ENCODE measurements around the gene U2AF2.

U2AF2 gene

DNA sequence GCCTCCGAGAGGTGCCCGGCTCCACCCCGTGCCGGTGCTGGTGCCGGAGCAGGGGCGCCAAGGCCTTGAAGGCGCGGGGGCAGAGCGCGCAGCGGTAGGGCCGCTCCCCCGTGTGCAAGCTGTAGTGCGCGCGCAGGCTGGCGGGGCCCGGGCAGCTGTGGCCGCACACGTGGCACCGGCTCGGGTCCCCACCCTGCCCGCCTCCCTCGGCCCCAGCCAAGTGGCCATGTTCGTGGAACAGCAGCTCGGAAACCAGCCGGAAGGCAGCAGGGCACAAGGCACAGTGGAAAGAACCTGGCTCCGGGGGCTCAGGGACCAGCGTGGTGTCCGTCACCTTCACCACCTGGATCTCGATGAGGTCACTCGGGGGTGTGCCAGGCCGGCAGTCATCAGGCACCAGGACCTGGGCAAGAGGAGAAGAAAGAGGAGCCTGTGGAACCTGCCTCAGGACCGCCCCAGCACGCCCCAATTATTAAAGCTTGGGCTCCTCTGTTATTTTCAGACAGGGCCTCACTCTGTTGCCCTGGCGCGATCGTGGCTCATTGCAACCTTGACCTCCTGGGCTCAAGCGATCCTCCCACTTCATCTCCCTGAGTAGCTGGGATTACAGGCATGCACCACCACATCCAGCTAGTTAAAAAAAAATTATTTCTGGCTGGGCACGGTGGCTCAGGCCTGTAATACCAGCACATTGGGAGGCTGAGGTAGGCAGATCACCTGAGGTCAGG, 32.4 kb upstream of the U2AF2 start:
- no peak for DNase-seq

DNA sequence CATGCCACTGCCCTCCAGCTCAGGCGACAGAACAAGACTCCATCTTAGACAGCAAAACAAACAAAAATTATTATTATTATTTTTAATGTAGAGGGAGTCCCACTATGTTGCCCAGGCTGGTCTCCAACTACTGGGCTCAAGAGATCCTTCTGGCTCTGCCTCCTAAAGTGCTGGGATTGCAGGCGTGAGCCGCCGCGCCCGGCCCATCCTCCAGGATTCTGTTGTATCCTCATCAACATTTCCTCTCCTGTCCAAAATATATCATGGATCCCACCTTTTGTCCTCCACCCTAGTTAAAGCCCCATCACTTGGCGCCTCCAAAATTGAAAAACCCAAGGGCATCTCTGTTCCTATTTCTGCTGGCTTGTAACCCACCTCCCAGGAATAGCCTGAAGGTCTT, 31.7 kb upstream of the U2AF2 start:
- no peak for DNase-seq

DNA sequence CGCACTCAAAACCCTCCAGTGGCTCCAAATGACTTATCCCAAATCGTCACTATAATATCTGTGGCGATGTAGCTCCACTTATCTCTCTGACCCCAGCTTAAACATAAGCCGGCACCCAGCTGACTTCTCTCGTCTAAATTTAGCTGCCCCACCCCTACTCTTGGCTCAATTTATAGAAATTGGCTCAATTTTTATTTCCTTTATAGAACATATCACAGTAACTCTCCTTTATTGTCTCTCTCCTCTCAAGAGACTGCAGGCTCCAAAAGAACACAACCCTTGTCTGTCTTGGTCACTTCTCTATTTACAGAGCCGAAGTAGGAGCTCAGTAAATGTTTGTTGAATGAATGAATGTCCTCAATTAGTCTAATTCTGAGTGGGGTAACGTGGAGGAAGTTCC, 31.3 kb upstream of the U2AF2 start:
- no peak for DNase-seq

DNA sequence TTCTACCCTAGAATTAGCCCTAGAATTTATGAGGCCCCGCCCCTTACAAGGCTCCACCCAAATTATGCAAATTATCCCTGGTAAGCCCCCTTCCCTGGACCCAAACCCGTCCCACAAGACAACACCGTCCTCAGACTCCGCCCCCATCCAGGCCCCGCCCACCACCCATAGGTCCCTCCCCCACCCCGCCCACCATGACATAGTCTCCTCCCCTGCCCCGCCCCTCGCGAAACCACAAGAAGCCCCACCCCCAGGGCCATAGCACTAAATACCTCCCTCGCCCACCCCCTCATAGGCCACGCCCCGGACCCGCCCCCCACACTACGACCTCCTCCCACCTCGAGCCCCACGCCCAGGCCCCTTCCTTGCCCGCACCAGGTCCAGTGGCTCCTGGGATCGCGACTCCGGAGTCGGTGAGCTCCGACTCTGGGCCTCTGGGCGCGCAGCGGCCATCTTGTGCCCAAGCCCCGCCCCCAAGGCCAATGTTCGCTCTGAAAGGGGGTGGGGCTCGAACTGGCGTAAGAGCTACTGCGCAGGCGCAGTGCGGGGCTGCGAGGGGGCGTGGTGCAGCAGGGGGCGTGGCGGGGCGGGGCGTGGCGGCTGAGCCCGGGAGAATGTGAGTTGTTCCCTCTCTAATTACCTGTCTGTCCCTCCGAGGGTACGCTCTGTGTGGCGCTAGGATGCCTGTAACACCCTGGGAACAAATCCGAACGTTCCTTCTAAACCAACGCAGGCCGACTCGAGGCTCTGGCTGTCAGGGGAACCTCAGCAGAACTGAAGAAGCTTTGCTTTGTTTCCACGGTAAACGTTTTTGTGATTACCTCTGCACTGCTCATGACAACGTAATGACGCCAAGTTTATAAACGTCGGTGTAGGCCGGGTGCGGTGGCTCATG, 30.5 kb upstream of the U2AF2 start, which contains the start of gene ZNF784:
Gene ZNF784, minus strand, starts transcription at position 458 of the 895 bp plus-strand sequence. Its CDS starts 5 bp downstream, at position 453.
- peak; percentile 93 for DNase-seq

DNA sequence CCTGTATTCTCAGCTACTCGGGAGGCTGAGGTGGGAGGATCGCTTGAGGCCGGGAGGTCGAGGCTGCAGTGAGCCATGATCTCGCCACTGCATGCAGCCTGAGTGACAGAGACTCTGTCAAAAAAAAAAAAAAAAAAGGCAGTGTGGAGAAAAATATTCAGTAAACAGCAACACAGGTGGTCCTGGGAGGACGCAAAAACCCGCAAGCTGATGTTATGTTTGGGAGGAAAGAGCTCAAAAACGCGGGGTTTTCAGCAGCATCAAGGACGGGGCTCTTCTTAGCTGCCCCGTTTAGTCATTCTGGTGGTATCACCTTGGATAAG, 29.9 kb upstream of the U2AF2 start:
- no peak for DNase-seq

DNA sequence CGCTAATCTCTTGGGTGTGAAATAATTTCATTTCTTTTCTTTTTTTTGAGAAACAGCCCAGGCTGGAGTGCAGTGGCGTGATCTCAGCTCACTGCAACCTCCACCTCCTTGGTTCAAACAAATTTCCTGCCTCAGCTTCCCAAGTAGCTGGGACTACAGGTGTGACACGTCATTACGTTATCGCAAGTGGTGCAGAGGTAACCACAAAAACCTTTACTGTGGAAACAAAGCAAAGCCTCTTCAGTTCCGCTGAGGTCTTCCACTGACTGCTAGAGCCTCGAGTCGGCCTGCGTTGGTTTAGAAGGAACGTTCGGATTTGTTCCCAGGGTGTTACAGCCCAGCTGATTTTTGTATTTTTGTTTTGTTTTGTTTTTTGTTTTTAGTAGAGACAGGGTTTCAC, 28.5 kb upstream of the U2AF2 start:
- DNase-seq, result peak; percentile 82

DNA sequence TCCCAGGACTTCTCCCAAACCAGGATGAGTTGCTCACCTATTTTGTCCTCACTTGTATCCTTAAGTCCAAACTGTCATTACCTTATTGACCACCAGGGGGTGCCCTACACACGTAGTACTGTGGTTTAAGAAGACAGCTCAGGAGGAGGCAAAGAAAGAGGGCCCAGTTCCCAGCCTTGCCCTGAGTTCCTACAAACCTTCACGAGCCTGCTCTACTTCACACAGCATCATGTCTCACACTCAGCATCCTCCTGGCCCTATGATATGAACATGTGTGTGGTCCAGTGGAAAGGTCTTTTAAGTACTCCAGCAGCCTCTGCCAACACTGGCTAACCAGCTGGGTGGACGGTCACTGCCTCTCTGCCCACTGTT, 22.4 kb upstream of the U2AF2 start:
- DNase-seq, result peak; percentile 92

DNA sequence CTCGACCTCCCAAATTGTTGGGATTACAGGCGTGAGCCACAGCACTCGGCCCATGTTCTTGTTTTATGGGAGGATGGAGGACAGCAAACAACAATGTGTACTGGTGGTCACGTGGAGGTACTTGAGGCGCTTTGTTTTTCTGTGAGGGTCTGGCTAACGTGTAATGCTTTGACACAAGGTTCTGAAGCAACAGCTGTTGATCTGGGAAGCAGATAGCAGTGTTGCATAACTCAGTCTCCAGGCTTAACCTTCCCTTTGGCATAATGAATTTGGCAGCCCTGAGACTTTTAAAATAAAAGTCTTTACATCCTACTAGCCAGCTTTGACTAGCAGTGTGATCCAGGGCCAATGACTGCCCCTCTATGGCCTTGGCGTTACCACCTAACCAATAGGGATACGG, 21.0 kb upstream of the U2AF2 start:
- DNase-seq, result no peak

DNA sequence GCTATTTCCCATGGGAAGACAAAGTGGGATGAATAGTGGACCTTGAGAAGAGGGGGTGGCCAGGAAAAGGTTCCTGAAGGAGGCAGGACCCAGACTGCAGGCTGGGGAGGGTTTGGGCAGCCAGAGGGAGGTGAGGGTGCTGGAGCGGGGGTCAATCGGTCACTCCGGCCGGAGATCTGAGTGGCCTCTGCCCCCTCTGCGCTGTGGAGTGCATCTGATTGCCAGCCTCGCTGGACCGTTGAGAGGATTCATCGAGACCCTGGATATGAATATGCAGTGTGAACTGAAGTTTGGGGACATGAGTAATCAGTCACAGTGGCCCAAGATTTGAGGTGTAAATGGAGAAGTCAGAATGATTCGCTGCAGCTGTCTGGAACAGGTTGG, 19.5 kb upstream of the U2AF2 start:
- DNase-seq, result peak; percentile 33

DNA sequence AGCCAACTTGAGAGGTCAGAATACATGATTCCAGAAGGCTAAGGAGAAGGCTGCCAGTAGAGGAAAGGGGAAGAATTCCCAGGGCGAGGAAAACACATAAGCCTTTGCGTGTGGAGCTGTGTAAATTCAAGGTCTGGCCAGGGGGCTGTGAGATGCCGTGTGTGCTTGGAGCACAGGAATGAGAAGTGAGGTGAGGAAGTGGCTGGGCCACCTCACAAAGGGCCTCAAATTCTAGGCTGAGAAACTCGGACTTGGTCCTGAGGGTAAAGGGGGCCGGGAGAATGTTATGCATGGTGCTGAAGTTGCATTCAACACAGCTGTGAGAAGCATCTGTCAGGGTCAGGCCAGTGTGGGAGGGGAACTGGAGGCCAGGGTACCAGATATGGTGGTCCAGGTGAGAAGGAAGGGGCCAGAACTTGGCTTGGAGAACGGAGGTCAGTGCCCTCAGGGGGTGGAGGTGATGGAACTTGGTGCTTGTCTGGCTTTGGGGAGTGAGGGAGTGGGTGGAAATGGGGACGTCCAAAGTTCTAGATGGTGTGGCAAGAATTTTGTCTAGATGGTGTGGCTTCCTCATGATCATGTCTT, 18.9 kb upstream of the U2AF2 start:
- DNase-seq, result no peak

DNA sequence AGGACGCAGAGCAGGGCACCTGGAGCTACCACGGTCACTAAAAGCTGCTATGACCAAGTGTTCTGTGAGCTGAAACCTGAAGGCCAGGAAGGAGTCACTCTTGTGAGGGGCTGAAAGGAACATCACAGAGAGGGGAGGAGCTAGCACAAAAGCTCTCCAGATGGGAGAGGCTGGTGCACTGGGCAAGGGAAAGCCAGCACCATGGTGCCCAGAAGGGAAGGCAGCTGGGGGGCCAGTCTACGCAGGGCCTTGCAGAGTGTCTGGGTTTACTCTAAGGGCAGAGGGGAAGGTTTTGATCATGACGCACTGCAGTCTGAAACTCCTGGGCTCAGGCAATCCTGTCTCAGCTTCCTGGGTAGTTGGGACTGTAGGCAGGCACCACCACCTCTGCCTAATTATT, 18.1 kb upstream of the U2AF2 start:
- no peak for DNase-seq

DNA sequence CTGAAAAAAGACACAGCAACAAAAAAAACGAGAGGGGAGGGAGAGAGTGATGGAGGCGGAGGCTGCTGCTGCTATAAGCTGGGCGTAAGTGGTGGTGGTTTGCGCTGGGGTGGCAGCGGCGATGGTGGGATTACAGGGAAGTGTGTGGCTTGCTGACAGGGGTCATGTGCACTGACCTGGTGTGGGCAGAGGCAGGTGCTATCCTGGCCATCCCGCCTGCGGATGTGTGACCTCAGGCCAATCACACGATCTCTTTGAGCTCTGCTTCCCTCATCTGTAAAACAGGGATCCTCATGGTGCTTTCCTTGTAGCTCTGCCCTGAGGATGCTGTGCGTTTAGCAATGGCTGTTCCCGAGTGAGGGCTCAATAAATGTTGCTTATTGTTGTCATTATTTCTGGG, 17.3 kb upstream of the U2AF2 start:
- DNase-seq, result no peak

DNA sequence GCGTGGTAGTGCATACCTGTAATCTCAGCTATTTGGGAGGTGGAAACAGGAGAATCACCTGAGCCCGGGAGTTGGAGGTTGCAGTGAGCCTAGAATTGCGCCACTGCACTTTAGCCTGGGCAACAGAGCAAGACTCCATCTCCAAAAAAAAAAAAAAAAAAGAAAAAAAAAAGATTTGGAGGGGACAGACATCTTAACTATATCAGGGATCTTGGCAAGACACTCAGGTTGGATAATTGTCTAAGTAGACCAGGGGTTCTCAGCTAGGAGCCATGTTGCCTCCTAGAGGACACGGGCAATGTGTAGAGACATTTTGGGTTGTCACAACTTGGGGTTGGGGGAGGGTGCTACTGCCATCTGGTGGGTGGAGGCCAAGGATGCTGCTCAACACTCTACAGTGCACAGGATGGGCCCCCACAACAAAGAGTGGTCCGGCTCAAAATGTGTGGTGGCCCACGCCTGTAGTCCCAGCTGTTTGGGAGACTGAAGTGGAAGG, 15.9 kb upstream of the U2AF2 start:
- DNase-seq, result peak; percentile 76

DNA sequence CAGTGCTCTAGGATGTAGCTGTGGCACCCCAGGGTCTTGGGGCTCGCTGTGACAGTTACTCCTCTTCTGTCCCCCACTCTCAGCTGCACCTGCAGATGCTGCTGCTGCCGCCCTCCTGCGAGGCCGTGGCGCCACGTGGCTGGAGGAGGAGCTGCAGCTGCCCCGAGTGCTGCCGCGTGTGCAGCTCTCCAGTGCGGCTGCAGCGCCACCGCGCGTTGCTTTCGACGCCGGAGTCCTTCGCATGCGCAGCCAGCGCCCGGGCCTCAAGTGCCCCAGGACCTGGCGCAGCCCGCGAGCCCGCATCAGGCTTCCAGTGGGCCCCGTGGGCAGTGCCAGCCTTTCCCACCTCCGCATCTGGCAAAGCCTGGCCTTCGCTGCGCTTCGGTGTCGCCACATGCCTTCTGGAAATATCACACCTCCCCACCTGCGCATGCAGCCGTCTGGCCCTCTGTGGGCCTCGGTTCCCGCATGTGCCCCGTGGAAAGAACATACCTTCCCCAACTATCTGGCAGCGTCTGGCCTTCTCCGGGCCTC, 14.7 kb upstream of the U2AF2 start:
- peak; percentile 82 for DNase-seq

DNA sequence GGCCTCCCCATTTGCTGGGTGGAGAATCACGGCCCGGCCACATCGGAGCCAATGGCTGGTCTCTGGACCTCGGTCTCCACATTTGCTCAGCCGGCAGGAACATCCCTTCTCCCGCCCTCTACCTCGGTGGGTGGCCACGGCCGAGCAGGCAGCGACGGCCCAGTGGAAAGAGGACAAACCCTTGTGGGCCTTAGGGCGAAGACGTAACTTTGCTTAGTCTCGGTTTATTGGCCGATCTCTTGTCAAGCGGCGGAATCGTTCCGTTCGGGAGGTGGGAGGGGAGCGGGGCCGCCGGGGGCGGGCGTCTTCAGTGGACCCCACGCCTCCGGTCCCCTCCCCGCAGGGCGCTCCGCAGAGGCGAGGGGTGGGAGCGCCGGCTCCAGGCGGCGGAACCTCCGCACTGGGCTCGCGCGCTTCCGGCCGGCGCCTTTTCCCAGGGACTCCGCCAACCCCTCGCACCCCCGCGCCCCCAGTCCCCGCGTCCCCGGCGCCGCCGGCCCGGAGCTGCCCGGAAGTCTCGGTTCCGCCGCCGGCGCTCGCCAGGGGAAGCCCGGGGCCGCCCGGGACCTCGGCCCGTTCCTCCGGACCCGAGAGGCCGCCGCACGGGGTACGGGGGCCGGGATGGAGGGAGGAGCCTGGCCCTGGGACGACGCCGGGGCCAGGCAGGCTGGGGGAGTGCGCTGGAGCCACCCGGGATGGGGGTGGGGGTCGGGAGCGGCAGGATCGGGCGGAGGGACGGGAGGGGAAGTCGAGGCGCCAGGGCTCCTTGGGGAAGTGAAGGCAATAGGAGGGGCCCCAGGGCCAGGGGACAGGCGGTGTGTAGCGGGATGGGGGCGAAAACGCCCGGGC, 14.0 kb upstream of the U2AF2 start, which contains the start of gene ZNF580:
Gene ZNF580, plus strand, starts transcription at position 426 of the 849 bp plus-strand sequence. CDS start 1,507 bp downstream, outside the sequence.
- peak; percentile 70 for DNase-seq

DNA sequence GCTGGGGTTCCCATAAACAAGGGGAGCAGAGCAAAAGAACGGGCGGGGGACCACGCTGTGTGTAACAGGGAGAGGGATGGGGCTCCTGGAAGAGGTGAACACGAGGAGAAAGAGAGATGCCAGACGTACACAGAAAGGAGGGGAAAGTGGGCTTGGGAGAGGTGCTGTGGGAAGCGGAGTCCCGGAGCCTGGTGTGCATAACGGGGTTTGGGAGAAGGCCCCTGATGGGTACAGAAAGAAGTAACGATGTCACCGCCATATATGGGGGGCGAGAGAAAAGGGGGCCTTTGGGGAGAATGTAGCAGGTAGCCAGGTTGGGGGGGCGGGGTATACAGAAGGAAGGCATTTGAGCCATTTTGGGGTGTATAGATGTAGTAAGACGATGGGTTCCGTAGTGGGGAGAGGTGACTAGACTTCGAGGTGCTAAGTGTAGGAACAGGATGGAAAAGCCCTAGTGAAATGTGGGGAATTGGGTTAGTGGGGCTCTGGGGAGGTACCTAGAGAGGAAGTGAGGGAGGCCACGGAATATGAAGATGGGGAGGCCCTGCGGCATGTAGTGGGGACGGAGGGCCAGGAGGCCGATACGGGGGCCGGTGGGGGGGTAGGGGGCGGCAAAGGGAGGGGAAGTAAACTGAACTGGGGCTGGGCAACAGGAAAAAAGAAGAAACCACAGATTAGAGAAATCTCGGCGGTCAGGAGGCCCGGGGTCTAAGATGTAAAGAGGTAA, 13.2 kb upstream of the U2AF2 start:
- peak; percentile 55 for DNase-seq

DNA sequence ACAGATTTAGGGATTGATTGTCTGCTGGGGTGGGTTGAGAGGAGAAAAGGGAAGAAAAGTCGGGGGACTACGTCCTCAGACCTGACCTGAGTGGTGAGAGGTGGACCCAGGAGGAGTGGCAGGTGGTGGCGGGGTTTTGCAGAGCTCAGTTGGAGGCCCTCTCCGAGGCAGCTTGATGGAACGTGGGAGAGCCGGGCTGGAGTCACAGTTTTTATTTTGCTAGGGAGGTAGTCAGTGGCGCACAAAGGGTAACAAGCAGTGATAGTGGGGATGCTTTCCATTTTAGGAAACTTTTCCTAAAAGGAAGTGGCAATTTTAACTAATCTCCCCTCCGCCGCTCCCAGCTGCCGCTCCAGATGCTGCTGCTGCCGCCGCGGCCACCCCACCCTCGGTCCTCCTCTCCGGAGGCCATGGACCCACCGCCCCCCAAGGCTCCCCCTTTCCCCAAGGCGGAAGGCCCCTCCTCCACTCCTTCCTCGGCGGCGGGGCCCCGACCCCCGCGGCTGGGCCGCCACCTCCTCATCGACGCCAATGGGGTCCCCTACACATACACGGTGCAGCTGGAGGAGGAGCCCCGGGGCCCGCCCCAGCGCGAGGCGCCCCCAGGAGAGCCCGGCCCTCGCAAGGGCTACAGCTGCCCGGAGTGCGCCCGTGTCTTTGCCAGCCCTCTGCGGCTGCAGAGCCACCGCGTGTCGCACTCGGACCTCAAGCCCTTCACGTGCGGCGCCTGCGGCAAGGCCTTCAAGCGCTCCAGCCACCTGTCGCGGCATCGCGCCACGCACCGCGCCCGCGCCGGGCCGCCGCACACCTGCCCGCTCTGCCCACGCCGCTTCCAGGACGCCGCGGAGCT, 12.5 kb upstream of the U2AF2 start:
- no peak for DNase-seq

DNA sequence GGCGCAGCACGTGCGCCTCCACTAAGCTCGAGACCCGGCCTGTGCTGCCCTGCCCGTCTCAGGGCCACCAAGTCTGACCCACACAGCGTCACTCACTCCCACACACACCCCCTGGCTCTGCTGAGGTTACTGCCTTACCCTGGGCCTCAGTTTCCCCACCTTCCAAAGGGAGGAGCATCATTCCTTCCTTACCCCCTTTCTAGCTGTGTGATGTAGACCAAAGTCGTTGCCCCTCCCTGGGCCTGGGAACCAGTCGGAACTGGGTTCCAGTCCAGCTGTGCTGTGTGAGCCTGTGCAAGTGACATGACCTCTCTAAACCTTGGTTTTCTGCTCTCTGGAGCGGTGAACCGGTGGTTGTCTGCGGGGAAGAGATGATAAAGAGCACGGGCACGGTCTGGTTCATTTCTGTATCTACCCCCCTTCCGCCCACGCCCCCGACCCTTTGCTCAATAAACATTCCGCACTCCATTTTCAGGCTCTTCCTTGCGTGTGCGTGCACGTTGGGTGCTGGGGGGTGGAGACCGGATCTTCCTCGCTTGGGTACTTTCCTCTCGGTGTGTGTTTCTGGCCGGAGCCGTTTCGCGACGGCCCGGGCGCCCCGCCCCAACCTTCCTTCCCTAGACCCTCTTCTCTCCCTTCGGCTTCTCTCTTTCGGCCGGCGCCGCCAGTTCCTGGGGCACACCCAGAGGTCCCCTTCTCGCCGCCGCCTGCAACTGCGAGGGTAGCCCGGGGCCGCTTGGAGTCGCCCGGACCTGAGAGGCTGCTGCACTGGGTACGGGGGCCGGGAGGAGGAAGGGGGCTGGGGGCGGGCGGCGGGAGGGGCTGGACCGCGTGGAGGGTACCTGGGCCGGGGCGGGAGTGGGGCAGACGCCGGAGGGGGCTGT, 11.6 kb upstream of the U2AF2 start, which contains the start of gene ZNF581:
Gene ZNF581, plus strand, starts transcription at position 647 of the 884 bp plus-strand sequence. CDS start 923 bp downstream, outside the sequence.
- peak; percentile 83 for DNase-seq

DNA sequence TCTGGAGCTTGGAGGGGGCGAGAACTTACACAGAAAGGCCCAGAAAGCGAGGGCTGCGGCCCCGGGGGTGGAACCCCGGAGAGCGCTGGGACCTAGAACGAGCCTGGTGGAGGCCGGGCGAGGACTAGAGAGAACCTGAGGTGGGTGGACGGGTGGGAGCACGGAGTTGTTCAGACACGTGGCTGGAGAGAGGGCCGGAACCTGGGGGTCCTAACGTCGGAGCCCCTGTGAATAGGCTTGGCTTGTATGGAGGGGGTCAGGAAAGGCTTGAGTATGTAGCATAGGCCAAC, 11.0 kb upstream of the U2AF2 start:
- no peak for DNase-seq

Data from CD4-positive, alpha-beta T cell treated with Interleukin-12 subunit alpha and Interleukin-12 subunit beta, for 1 hour (primary cell).